Heart left ventricle (tissue), 13 donors: ENCODE measurements around the gene TRAPPC1.

ENCODE experiments used
- CTCF ChIP-seq, 12 donors: fragments of 200-600 bp; sonication (generic) in 4 of 12; IDR thresholded peaks; one replicate each; pipeline versions ENCODE4 v1.5.0 to v1.8.0; 2018 to 2022; ENCODE audit warnings: antibody characterized with exemption in 12 of 12, mild to moderate bottlenecking in 5 of 12
- POLR2A ChIP-seq, 2 donors: fragments of 450-650 bp; IDR thresholded peaks; one replicate each; pipeline ENCODE4 v1.6.1; 2017; ENCODE audit warnings: antibody characterized with exemption in 2 of 2, mild to moderate bottlenecking in 2 of 2, moderate library complexity in 2 of 2
- donor health status: ischemic (EF 13 %, LVEDD 7.1; RV severe dilation, severe dysfunction).
- donor health status: DM: no; HTN: yes; CAD: no.
- donor health status: DM: no; HTN: no; CAD: no.
- donor health status: ischemic (EF 25% LVEDD 6.9; RV normal size, moderate dysfunction).
- donor health status: ischemic (EF 25% LVEDD 5.7; RV mildly dilated, moderate dysfunction).
- donor health status: ischemic (EF 35%, LVEDD 5.7; RV mildly dilated, moderate dysfunction).
- donor health status: nonischemic (EF 11% LVEDD 7.7; RV severe dilation, severe dysfunction).
- donor health status: DM: yes; HTN: yes; CAD: no.
- donor health status: PGD.
- donor health status: ischemic (EF 29% LVEDD 5.4; RV normal size, mild dysfunction).
- donor health status: nonischemic (EF 23%, LVEDD 6.1; RV moderate dilation, normal function).

GRCh38 chr17:7894226-7894625, 37.5 kb downstream of the TRAPPC1 start:
- no peak for TF ChIP-seq CTCF (IDR thresholded peaks at IDR 0.05)
- no peak for TF ChIP-seq POLR2A (IDR thresholded peaks at IDR 0.05)
